GM21825 (cell line): ENCODE measurements around the gene SMIM3.
"Not testable (repeated sequence)": the region's sequence is repeated elsewhere in the genome, so short reads cannot be mapped to it uniquely, and the experiment has no call there.

Experiments used
- ATAC-seq: cut with Tn5 transposase; IDR thresholded peaks from one replicate; pipeline ENCODE4 v1.9.1; 2021; ENCODE audit warnings: mild to moderate bottlenecking, moderate library complexity; ENCODE audit not compliant: unreplicated experiment

The SMIM3 gene

GRCh38 chr5:150778517-150779396, at the start of gene SMIM3:
Gene SMIM3 (plus strand): TSS chr5:150778757. CDS start chr5:150795441, 16,684 bp downstream.
- peak; percentile 32 for ATAC-seq

- no peak for ATAC-seq
Observed at GRCh38 chr5:150729859-150730258, 48.7 kb upstream of the SMIM3 start.

- no peak for ATAC-seq
Observed at GRCh38 chr5:150731669-150732242, 46.8 kb upstream of the SMIM3 start.

- no peak for ATAC-seq
Observed at GRCh38 chr5:150734579-150735384, 43.8 kb upstream of the SMIM3 start.

- no peak for ATAC-seq
Observed at GRCh38 chr5:150738862-150739261, 39.7 kb upstream of the SMIM3 start.

GRCh38 chr5:150740992-150741391, 37.6 kb upstream of the SMIM3 start:
- ATAC-seq = no peak

GRCh38 chr5:150742455-150743141, 36.0 kb upstream of the SMIM3 start:
- ATAC-seq = not testable (repeated sequence)

GRCh38 chr5:150743142-150743488, 35.4 kb upstream of the SMIM3 start:
- ATAC-seq = not testable (repeated sequence)

- no peak for ATAC-seq
Observed at GRCh38 chr5:150750469-150750868, 28.1 kb upstream of the SMIM3 start.

- ATAC-seq = no peak
Observed at GRCh38 chr5:150751096-150751891, 27.3 kb upstream of the SMIM3 start.

GRCh38 chr5:150753463-150753862, 25.1 kb upstream of the SMIM3 start:
- ATAC-seq = no peak

- ATAC-seq = no peak
Observed at GRCh38 chr5:150753863-150754262, 24.7 kb upstream of the SMIM3 start.

- no peak for ATAC-seq
Observed at GRCh38 chr5:150757087-150757649, 21.4 kb upstream of the SMIM3 start.

GRCh38 chr5:150758203-150758530, 20.4 kb upstream of the SMIM3 start:
- ATAC-seq = peak; percentile 18

- peak; percentile 96 for ATAC-seq
Observed at GRCh38 chr5:150758531-150759333, 19.8 kb upstream of the SMIM3 start, which contains the start of gene DCTN4. Gene DCTN4 (minus strand): TSS chr5:150759017. CDS start chr5:150758993, 24 bp downstream.

GRCh38 chr5:150759334-150759583, 19.3 kb upstream of the SMIM3 start:
- ATAC-seq = no peak

GRCh38 chr5:150762211-150762610, 16.3 kb upstream of the SMIM3 start:
- ATAC-seq = no peak

- no peak for ATAC-seq
Observed at GRCh38 chr5:150763023-150763769, 15.4 kb upstream of the SMIM3 start.

- ATAC-seq = no peak
Observed at GRCh38 chr5:150764530-150764929, 14.0 kb upstream of the SMIM3 start.
